AML-193 (cell line): ENCODE data around the gene QSER1.
"Not testable (repeated sequence)": the region's sequence is repeated elsewhere in the genome, so short reads cannot be mapped to it uniquely, and the experiment has no call there.

ENCODE experiments used
- DNase-seq, 2 experiments: peaks; one replicate each; lab custom pipeline; 2025; lab: John Stamatoyannopoulos, UW

QSER1 gene

DNA sequence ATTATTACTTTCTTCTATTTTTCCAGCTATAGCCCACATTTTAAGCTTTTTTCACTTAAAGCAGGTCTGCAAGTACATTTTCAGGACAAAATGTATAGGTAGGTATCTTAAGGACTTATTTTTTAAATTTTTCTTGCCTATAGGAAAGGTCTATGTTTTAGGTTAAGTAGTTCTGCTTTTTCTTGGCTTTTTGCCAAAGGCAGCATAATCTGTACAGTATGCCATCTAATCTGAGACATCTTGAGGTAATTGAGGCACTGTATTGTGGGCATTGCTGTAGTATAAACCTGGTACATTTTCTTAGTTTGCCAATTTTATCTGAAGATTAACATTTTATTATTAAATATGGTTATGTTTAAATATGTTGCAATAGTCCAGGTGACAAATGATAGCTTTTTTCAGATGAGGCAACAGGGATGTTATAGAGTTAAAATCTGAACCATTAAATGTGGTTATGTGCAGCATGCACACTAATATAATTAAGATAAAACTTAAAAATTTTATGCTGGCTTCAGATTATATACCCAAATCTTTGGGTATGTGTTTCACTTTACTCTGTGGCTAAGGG, 42.9 kb downstream of the QSER1 start:
- DNase-seq: no peak

- not testable (repeated sequence) for DNase-seq
Measured at GRCh38 chr11:32936178-32936577, 43.6 kb downstream of the QSER1 start.

DNA sequence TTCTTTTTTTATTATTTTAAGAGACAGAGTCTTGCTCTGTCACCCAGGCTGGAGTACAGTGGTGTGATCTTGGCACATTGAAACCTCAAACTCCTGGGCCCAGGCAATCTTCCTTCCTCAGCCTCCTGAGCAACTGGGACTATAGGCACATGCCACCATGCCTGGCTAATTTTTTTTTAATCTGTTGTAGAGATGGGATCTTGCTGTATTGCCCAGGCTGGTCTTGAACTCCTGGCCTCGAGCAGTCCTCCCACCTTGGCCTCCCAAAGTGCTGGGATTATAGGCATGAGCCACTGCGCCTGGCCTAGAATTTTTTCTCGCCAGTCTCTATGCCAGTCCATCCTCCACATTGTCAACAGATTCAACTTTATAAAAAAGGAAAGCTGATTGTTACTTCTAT, 44.7 kb downstream of the QSER1 start:
- DNase-seq: not testable (repeated sequence)

DNA sequence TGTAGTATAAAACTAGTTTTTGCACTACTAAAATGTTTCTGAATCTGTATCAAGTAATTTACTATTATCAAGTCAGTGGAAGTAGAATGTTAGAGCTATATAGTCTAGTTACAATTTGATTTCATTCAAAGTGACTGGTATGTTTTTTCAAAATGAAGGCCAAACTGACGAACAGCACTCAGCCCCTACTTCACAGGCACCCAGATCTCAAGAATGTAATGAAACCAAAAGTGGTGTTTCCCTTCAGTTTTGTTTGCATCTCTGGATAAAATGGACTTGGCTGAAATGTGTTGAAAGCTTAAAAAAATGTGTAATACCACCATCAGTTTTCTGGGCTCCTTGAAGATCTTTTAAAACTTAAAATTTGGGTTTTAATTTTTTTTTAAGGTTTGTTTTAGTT, 46.4 kb downstream of the QSER1 start:
- no peak for DNase-seq

DNA sequence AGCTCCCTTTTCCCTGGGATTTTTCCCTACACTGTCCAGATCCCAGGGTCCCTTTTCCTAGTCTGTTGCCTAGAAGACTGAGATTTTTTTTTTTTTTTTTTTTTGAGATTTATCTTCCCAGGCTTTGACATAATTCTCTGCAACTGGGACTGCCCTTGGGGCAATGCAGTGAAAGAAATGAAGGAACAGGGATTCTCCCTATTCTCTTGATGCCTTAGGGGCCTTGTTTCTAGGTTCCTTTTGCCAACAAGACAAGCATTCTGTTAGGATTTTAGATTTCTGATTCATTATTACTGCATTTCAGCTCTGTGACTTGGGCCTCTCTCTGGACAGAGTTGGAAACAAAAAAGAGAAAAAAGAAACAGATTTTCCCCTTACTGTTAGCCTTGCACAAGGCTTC, 47.3 kb downstream of the QSER1 start:
- DNase-seq: no peak

GRCh38 chr11:32940865-32941264, 48.3 kb downstream of the QSER1 start:
- no peak for DNase-seq

- no peak for DNase-seq
Measured at GRCh38 chr11:32947978-32948377, 55.4 kb downstream of the QSER1 start.

GRCh38 chr11:32949739-32950138, 57.1 kb downstream of the QSER1 start:
- DNase-seq: no peak

GRCh38 chr11:32952421-32952820, 59.8 kb downstream of the QSER1 start:
- no peak for DNase-seq

- peak; percentile 18 to 24 for DNase-seq
Measured at GRCh38 chr11:32953700-32954099, 61.1 kb downstream of the QSER1 start.

DNA sequence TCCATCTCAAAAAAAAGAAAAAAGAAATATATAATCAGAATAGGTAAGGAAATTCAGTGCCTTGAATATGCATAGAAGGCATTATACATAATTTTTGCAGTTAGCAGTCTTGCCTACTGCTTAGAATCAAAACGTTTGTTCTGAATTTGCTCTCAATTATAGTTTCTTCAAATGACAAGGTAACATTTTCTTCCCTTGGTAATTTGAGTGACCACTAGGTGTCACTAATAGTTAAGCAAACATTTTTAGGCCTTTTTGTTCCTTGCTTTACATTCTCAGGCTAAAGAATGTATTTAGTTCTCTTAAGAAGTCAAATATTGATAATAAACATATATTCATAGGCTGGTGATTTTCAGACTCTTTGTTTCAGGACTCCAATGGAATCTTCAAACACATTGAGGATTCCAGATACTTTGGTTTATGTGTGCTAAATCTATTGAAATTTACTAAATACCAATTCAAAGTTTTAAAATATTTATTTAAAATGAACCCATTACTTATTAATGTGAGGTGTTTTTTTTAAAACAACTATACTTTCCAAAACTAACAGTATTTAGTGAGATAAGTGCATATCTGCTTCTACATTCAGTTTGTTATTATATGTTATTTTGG, 68.0 kb downstream of the QSER1 start:
- DNase-seq: peak; percentile 49 to 55

DNA sequence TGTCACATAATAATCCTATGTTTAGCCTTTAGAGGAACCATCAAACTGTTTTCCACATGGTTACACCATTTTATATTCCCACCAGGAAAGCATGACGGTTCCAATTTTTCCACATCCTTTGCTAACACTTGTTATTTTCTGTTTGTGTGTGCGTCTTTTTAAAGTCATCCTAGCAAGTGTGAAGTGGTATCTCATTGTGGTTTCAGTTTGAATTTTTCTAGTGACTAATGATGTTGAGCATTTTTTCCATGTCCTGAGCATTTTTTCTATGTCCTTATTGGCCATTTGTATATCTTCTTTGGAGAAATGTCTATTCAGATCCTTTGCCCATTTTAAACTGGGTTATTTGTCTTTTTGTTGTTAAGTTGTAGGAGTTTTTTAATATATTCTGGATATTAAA, 69.4 kb downstream of the QSER1 start:
- DNase-seq: no peak

DNA sequence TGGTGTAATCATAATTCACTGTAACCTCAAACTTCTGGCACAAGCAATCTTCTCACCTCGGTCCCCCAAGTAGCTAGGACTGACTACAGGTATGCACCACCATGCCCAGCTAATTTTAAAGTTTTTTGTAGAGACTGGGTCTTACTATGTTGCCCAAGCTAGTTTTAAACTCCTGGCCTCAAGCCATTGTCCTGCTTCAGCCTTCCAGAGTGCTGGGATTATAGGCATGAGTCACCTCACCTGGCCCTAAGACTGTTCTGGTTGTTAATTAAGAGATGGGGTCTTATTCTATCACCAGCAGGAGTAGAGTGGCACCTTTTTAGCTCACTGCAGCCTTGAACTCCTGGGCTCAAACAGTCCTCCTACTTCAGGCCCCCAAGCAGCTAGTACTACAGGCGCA, 71.1 kb downstream of the QSER1 start:
- no peak for DNase-seq

- no peak for DNase-seq
Measured at GRCh38 chr11:32968541-32968940, 75.9 kb downstream of the QSER1 start.

DNA sequence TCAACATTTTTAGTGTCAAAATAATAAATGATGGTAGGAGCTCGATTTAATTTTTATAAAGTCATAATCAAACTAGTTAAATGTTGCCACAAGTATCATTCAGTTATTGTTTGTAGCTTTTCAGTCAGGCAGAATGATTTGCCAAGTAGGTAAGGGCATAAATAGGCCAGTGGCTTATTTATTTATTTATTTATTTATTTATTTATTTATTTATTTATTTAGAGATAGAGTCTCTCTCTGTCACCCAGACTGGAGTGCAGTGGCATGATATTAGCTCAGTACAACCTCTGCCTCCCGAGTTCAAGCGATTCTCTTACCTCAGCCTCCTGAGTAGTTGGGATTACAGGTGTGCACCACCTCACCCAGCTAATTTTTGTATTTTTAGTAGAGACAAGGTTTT, 79.6 kb downstream of the QSER1 start:
- not testable (repeated sequence) for DNase-seq

GRCh38 chr11:32972781-32973180, 80.2 kb downstream of the QSER1 start:
- no peak for DNase-seq

GRCh38 chr11:32982626-32983025, 90.0 kb downstream of the QSER1 start:
- no peak for DNase-seq

GRCh38 chr11:32983506-32983905, 90.9 kb downstream of the QSER1 start:
- no peak for DNase-seq

- no peak for DNase-seq
Measured at GRCh38 chr11:32985600-32985999, 93.0 kb downstream of the QSER1 start.

- DNase-seq: no peak
Measured at GRCh38 chr11:32987851-32988250, 95.2 kb downstream of the QSER1 start.

- DNase-seq: no peak
Measured at GRCh38 chr11:32990481-32990880, 97.9 kb downstream of the QSER1 start.

DNA sequence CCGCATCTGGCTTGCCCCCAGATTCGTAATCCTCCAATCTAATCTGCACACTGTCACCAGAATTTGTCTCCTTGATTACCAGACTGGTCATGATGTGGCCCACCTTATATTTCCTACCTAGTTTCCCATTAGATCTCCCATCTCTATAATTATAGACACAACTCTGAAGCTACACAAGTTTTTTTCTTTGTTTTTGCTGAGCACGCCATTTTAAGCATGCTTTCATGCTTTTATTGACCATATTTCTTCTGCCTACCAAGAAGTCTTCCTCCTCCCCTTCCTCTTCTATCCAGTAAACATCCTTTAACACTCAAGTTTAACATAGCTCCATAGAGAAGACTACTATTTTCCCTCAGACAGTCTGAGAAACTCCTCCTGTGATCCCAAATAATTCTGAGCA, 98.8 kb downstream of the QSER1 start:
- no peak for DNase-seq

- no peak for DNase-seq
Measured at GRCh38 chr11:32991898-32992297, 99.3 kb downstream of the QSER1 start.

DNA sequence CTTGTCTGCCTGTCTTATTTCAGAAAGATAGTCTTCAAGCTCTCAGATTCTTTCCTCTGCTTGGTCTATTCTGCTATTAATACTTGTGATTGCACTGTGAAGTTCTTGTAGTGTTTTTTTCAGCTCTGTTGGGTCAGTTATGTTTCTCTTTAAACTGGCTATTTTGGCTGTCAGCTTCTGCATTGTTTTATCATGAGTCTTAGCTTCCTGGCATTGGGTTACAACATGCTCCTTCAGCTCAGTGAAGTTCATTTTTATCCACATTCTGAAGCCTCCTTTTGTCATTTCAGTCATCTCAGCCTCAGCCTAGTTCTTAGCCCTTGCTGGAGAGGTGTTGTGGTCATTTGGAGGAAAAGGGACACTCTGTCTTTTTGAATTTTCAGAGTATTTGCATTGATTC, 107.6 kb downstream of the QSER1 start:
- no peak for DNase-seq
